KMS-11 (cell line): ENCODE data around the gene GLS.

Experiments
- H2AFZ ChIP-seq: fragments of 200-600 bp; sonication (generic); 2 replicates; pipeline ENCODE4 v1.6.1; 2016; ENCODE audit warnings: antibody characterized with exemption, mixed run types, low read depth
- H3K27ac ChIP-seq: fragments of 200-600 bp; sonication (generic); 2 replicates; pipeline ENCODE4 v1.6.1; 2016; ENCODE audit warnings: mild to moderate bottlenecking, mixed run types
- H3K27me3 ChIP-seq: fragments of 200-600 bp; sonication (generic); 2 replicates; pipeline ENCODE4 v1.6.1; 2017; ENCODE audit warnings: mild to moderate bottlenecking, low read depth, mixed run types, moderate library complexity; ENCODE audit not compliant: insufficient read depth
- H3K36me3 ChIP-seq: fragments of 200-600 bp; sonication (generic); 2 replicates; pipeline ENCODE4 v1.6.1; 2017; ENCODE audit warnings: mild to moderate bottlenecking, mixed run types; ENCODE audit not compliant: insufficient read depth
- H3K4me1 ChIP-seq: fragments of 200-600 bp; sonication (generic); 2 replicates; pipeline ENCODE4 v1.6.1; 2016; ENCODE audit warnings: mild to moderate bottlenecking, low read depth, mixed run types; ENCODE audit not compliant: poor library complexity, severe bottlenecking
- H3K4me2 ChIP-seq: fragments of 200-600 bp; sonication (generic); 2 replicates; pipeline ENCODE4 v1.7.0; 2016; ENCODE audit warnings: mild to moderate bottlenecking, mixed run types
- H3K4me3 ChIP-seq: fragments of 200-600 bp; sonication (generic); IDR thresholded peaks from 2 replicates; pipeline ENCODE4 v1.6.1; 2017; ENCODE audit warnings: low read depth, low read length, mixed read lengths; ENCODE audit not compliant: insufficient read depth
- H3K79me2 ChIP-seq: fragments of 200-600 bp; sonication (generic); 2 replicates; pipeline ENCODE4 v1.6.1; 2016; ENCODE audit warnings: low read depth, mixed run types; ENCODE audit not compliant: insufficient read depth
- H3K9ac ChIP-seq: fragments of 200-600 bp; sonication (generic); 2 replicates; pipeline ENCODE4 v1.6.1; 2016; ENCODE audit warnings: mild to moderate bottlenecking, mixed run types
- H4K20me1 ChIP-seq: fragments of 200-600 bp; sonication (generic); 2 replicates; pipeline ENCODE4 v1.6.1; 2016; ENCODE audit warnings: mild to moderate bottlenecking, mixed run types; ENCODE audit not compliant: insufficient read depth
- TF ChIP-seq, protein P1 (sequence below): fragments of 200-600 bp; sonication (generic); conservative IDR thresholded peaks from 2 replicates; pipeline ENCODE4 v1.6.1; 2017; ENCODE audit warnings: low read depth, mild to moderate bottlenecking, antibody characterized with exemption, low read length, moderate library complexity, mixed read lengths

Gene GLS

GRCh38 chr2:190930411-190930810 is 49.8 kb downstream of the GLS start:
- H3K4me1 ChIP-seq = peaks cover 8% of the 10 kb centered on the region
- no peaks in the 10 kb centered on the region for H3K79me2 ChIP-seq
- no peak overlapping the region for H3K27ac ChIP-seq
- peaks cover 12% of the 10 kb centered on the region; the same call in 1 of the 2 replicates for H3K36me3 ChIP-seq
- no peaks in the 10 kb centered on the region for H4K20me1 ChIP-seq
- no peak overlapping the region for H2AFZ ChIP-seq
- H3K4me3 ChIP-seq = no peak overlapping the region
- H3K4me2 ChIP-seq = no peak overlapping the region
- no peaks in the 10 kb centered on the region for H3K27me3 ChIP-seq
- TF ChIP-seq, protein P1, sequence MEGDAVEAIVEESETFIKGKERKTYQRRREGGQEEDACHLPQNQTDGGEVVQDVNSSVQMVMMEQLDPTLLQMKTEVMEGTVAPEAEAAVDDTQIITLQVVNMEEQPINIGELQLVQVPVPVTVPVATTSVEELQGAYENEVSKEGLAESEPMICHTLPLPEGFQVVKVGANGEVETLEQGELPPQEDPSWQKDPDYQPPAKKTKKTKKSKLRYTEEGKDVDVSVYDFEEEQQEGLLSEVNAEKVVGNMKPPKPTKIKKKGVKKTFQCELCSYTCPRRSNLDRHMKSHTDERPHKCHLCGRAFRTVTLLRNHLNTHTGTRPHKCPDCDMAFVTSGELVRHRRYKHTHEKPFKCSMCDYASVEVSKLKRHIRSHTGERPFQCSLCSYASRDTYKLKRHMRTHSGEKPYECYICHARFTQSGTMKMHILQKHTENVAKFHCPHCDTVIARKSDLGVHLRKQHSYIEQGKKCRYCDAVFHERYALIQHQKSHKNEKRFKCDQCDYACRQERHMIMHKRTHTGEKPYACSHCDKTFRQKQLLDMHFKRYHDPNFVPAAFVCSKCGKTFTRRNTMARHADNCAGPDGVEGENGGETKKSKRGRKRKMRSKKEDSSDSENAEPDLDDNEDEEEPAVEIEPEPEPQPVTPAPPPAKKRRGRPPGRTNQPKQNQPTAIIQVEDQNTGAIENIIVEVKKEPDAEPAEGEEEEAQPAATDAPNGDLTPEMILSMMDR = no peak
- H3K9ac ChIP-seq = no peak overlapping the region

DNA sequence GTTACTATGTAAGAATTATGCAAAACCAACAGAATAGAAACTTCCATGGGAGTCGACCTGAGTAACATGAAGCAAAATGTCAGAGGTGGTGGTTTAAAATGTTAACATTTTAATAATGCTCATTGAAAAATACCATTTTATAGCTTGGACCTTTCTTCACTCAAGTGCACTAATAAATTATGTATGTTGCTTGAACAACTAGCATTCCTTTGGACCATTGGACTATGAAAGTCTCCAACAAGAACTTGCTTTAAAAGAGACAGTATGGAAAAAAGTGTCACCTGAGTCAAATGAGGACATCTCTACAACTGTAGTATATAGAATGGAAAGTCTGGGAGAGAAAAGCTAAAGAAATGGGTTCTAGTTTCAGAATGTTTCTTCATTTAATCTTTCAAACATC is 51.9 kb downstream of the GLS start:
- no peak overlapping the region for H3K27ac ChIP-seq

GRCh38 chr2:190933361-190933760 is 52.7 kb downstream of the GLS start:
- peaks cover 3% of the 10 kb centered on the region; the same call in 1 of the 2 replicates for H3K36me3 ChIP-seq
- no peak overlapping the region for H3K9ac ChIP-seq
- H3K27me3 ChIP-seq = no peaks in the 10 kb centered on the region
- H3K27ac ChIP-seq = no peak overlapping the region
- no peak overlapping the region for H3K4me3 ChIP-seq
- TF ChIP-seq, protein P1 = no peak
- H4K20me1 ChIP-seq = no peaks in the 10 kb centered on the region
- H2AFZ ChIP-seq = no peak overlapping the region
- no peak overlapping the region for H3K4me2 ChIP-seq
- H3K79me2 ChIP-seq = no peaks in the 10 kb centered on the region
- H3K4me1 ChIP-seq = peaks cover 14% of the 10 kb centered on the region

More for the DNA sequence above, 51.9 kb downstream of the GLS start:
- no peak overlapping the region for H3K9ac ChIP-seq
- H4K20me1 ChIP-seq = no peaks in the 10 kb centered on the region
- H3K79me2 ChIP-seq = no peaks in the 10 kb centered on the region
- H3K4me3 ChIP-seq = no peak overlapping the region
- H3K4me2 ChIP-seq = no peak overlapping the region
- H3K4me1 ChIP-seq = peaks cover 8% of the 10 kb centered on the region
- H2AFZ ChIP-seq = no peak overlapping the region
- peaks cover 6% of the 10 kb centered on the region; the same call in 1 of the 2 replicates for H3K36me3 ChIP-seq
- H3K27me3 ChIP-seq = no peaks in the 10 kb centered on the region
- TF ChIP-seq, protein P1 = no peak

DNA sequence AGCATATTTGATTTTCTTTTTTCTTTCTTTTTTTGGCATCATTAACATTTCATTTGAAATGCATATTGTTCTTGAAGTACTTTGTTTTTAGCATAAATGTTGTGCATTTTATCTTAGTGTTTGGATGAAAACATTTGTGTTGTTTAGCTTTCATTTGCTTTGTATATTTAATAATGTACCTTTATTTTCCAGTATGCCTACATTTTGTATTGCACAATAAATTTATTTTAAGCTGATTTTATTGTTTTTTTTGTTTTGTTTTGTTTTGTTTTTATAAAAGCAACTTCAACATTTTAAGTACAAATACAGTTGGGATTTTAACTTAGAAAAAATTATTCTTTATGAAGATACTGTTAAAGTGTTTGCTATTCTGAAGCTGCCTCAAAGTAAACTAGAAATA is 54.4 kb downstream of the GLS start:
- Histone ChIP-seq H3K79me2 (no peaks in the 10 kb centered on the region), H3K4me3 (no peak overlapping the region), H3K27me3 (no peaks in the 10 kb centered on the region), H3K27ac (no peak overlapping the region), H3K4me2 (no peak overlapping the region), H3K4me1 (peaks cover 18% of the 10 kb centered on the region), H3K36me3 (peaks cover 3% of the 10 kb centered on the region; the same call in 1 of the 2 replicates), H3K9ac (no peak overlapping the region), H4K20me1 (no peaks in the 10 kb centered on the region), H2AFZ (no peak overlapping the region)
- TF ChIP-seq, protein P1 = no peak
